Stimulated activated CD8-positive, alpha-beta memory T cell treated with anti-CD3 and anti-CD28 coated beads, Interleukin-2, amount 100 ng/mL, for 1 hour (primary cell): ENCODE data around the gene PDZD4.

Source experiments
- DNase-seq, 2 donors: peaks; one replicate each; pipeline ENCODE4 v3.0.0-alpha.2; 2020; ENCODE audit warnings: low read depth in 2 of 2

Gene PDZD4

GRCh38 chrX:153771415-153772315 is 58.7 kb downstream of the PDZD4 start:
- no peak for DNase-seq

GRCh38 chrX:153770601-153771414 is 59.5 kb downstream of the PDZD4 start:
- DNase-seq = no peak

GRCh38 chrX:153769865-153770600 is 60.3 kb downstream of the PDZD4 start:
- no peak for DNase-seq

GRCh38 chrX:153769158-153769864 is 61.0 kb downstream of the PDZD4 start:
- DNase-seq = no peak

- no peak for DNase-seq
These were observed 61.8 kb downstream of the PDZD4 start for GRCh38 chrX:153768311-153769157.

GRCh38 chrX:153767674-153768055 is 62.7 kb downstream of the PDZD4 start:
- no peak for DNase-seq

- DNase-seq = no peak
These were observed 63.3 kb downstream of the PDZD4 start for GRCh38 chrX:153766871-153767673.

DNA sequence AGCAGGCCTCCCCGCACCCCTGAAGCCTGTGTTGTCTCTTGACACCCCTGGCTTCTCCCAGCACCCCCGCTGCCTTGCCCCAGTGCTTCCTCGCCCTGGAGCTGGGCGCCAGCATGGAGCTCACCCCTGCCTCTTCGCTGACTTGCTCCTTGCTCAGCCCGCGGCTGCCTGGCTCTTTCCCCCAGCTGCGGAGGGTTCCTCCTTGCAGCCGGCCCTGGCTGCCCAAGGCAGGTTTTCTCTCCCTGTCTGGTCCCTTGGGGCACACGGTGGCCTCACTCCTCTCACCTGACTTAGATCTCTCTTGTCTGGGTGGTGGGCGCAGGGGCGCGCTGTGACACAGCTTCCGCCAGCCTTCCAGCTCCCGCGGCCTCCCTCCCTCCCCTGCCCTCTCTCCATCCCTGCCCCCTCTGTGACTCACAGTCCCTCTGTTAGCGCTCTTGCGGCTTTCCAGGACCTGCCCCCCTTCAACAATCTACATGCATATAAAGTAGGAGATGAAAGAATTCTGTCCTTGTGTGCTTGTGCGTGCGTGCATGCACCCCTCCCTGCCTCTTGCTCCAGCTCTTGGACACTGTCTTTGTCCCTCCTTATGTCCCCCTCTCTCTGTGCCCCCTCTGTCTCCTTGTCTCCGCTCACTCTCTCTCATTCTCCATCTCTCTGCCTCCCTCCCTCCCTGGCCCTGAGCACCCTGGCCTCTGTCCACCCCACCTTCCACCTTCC is 64.1 kb downstream of the PDZD4 start:
- peak in 1 of 2 donors; percentile 12 for DNase-seq

DNA sequence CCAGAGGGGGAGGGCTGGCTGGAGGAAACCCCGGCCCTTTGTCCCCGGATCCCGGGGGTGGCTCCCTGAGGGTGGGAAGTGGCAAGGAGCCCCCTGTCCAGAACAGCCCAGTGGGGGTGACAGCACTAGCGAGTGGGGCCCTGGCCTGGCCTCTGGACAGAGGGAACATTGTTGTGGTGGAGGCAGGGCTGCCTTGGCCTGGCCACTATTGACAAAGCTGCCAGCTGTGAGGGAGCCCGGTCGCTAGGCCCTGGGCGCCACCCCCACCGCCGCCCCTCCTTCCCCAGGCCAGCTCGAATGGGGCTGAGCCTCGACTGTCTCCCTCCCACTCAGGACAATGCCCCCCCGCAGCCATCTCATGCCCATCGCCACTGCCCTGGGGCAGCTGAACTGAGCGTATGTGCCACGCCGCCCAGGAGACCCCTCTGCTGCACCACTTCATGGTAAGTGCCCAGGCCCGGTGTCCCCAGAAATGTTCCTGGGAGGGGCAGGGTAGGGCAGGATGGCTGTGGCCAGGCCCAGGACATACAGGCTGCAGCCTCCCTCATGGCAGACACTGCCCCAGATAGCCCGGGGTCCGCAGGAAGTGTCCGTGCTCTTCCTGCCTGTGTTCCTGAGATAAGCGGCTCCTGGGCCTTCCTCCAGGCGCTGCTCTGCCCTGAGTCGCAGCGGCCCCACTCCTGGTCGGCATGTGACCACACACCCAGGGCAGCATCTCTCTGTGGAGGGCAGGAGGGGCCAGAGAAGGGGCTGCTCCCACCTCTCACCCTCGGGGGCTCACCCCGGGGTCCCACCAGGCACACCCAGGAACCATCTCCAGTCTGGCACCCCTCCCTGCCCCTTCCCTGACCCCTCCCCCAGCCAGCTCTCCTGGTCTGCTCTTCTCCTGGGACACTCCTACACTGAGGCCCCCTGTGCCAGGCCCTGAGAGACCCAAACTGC is 64.9 kb downstream of the PDZD4 start:
- DNase-seq = no peak

- no peak for DNase-seq
These were observed 65.6 kb downstream of the PDZD4 start for GRCh38 chrX:153764786-153765137.

GRCh38 chrX:153763989-153764755 is 66.2 kb downstream of the PDZD4 start, which contains the start of gene PLXNB3:
Gene PLXNB3 (plus strand): TSS chrX:153764249. CDS start chrX:153765536, 1,287 bp downstream.
- peak; percentile 50 to 60 for DNase-seq

- no peak for DNase-seq
These were observed 66.9 kb downstream of the PDZD4 start for GRCh38 chrX:153763298-153763932.

DNA sequence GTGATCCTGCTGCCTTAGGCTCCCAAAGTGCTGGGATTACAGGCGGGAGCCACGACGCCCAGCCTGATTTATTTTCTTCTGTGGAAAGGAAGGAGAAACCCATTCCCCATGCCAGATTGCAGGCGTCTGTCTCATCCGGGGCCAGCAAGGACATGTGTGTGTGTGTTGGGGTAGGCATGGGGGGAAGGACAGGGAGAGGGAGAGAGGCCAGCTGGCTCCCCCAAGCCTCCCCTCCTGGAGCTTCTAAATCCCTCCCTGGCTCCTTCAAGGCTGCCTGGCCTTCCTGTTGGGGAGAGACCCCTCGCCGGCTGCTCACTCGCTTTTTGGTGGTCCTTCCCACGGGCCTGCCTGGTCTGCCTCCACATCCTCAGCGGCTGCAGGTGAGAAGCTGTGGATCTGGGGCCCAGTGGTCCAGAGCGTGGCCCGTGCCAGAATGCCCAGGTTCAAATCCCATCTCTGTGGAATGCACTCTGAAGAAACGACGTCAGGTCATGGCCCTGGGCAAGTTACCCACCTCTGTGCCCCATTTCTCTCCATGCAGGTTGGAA is 67.6 kb downstream of the PDZD4 start:
- DNase-seq = no peak

DNA sequence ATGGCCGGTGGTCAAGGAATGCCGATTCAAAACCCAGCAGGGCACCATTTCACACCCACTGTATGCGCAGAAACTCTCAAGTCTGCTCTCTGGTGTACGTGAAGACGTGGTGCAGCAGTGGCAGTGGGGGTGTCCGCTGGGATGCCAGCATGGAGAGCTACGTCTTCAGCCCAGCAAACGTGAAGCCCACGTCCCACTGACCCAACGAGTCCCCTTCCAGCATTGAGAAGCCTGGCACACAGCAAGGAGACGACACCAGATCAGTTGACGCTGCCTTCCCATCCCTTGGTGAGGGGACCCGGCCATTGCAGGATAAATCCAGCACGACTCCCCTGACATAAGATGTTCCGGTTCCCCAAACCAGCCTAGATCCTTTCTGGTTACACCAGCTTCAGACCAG is 68.5 kb downstream of the PDZD4 start:
- DNase-seq = no peak

GRCh38 chrX:153755136-153755535 is 75.2 kb downstream of the PDZD4 start:
- DNase-seq = no peak
